ENCODE measurements around the gene RBMS1.

RBMS1 gene

GRCh38 chr2:160252278-160252887 lies 241.2 kb downstream of the RBMS1 start:
- DNase-seq (ENCODE audit: low spot score), result peak; percentile 56

- DNase-seq (ENCODE audit: low spot score), result no peak
Observed at GRCh38 chr2:160251569-160251968, 242.0 kb downstream of the RBMS1 start.

- no peak for DNase-seq (ENCODE audit: low spot score)
Observed at GRCh38 chr2:160249876-160250275, 243.7 kb downstream of the RBMS1 start.

- DNase-seq (ENCODE audit: low spot score), result no peak
Observed at GRCh38 chr2:160247296-160248035, 246.1 kb downstream of the RBMS1 start.

- DNase-seq (ENCODE audit: low spot score), result no peak
Observed at GRCh38 chr2:160246356-160246755, 247.3 kb downstream of the RBMS1 start.

- no peak for DNase-seq (ENCODE audit: low spot score)
Observed at GRCh38 chr2:160245614-160246155, 247.9 kb downstream of the RBMS1 start.

- no peak for DNase-seq (ENCODE audit: low spot score)
Observed at GRCh38 chr2:160242893-160243564, 250.6 kb downstream of the RBMS1 start.

GRCh38 chr2:160241251-160242137 lies 252.1 kb downstream of the RBMS1 start:
- peak; percentile 93 for DNase-seq (ENCODE audit: low spot score)

- DNase-seq (ENCODE audit: low spot score), result no peak
Observed at GRCh38 chr2:160239436-160239835, 254.2 kb downstream of the RBMS1 start.

GRCh38 chr2:160238392-160238791 lies 255.2 kb downstream of the RBMS1 start:
- DNase-seq (ENCODE audit: low spot score), result no peak

GRCh38 chr2:160232905-160233475 lies 260.6 kb downstream of the RBMS1 start:
- no peak for DNase-seq (ENCODE audit: low spot score)

GRCh38 chr2:160229591-160229990 lies 264.0 kb downstream of the RBMS1 start:
- peak; percentile 81 for DNase-seq (ENCODE audit: low spot score)

GRCh38 chr2:160228141-160228917 lies 265.3 kb downstream of the RBMS1 start:
- DNase-seq (ENCODE audit: low spot score), result peak; percentile 88

GRCh38 chr2:160227293-160227915 lies 266.2 kb downstream of the RBMS1 start:
- peak; percentile 91 for DNase-seq (ENCODE audit: low spot score)

GRCh38 chr2:160226367-160226766 lies 267.2 kb downstream of the RBMS1 start:
- no peak for DNase-seq (ENCODE audit: low spot score)

GRCh38 chr2:160225722-160226121 lies 267.9 kb downstream of the RBMS1 start:
- no peak for DNase-seq (ENCODE audit: low spot score)

GRCh38 chr2:160224507-160224906 lies 269.1 kb downstream of the RBMS1 start:
- no peak for DNase-seq (ENCODE audit: low spot score)

GRCh38 chr2:160224060-160224459 lies 269.5 kb downstream of the RBMS1 start:
- peak; percentile 95 for DNase-seq (ENCODE audit: low spot score)

- no peak for DNase-seq (ENCODE audit: low spot score)
Observed at GRCh38 chr2:160223560-160223959, 270.0 kb downstream of the RBMS1 start.

Measured in kidney capillary endothelial cell (primary cell).